A673 (cell line): ENCODE measurements around the gene EREG.

Experiments used
- CTCF ChIP-seq: fragments of 300-800, 200-600 bp; sonication (generic); conservative IDR thresholded peaks from 2 replicates; pipeline ENCODE4 v1.5.1; 2017; ENCODE audit warnings: low read depth, mild to moderate bottlenecking, antibody characterized with exemption, low read length, moderate library complexity, mixed read lengths
- EZH2 ChIP-seq: fragments of 200-600 bp; sonication (generic); IDR thresholded peaks from 2 replicates; pipeline ENCODE4 v1.6.1; 2017; ENCODE audit warnings: borderline replicate concordance, low read depth, mild to moderate bottlenecking, mixed read lengths, antibody characterized with exemption, low read length; ENCODE audit not compliant: poor library complexity, severe bottlenecking

- TF ChIP-seq EZH2 (no peak), CTCF (no peak)
These were observed 61.2 kb downstream of the EREG start for GRCh38 chr4:74426101-74426500.
